Endothelial cell (in vitro differentiated cells): Measurements from ENCODE around the gene EPN1. TPM values are rescaled to one million over a fixed set of nuclear protein-coding genes. Genes with fewer than 3 reads are reported as not detected.

ENCODE experiments used
- DNase-seq: peaks from one replicate; pipeline ENCODE4 v3.0.0; 2021; ENCODE audit warnings: low spot score
- H3K27ac Mint-ChIP-seq: one replicate; pipeline ENCODE4 v1.8.0; 2021; ENCODE audit warnings: mixed read lengths, inconsistent platforms; ENCODE audit not compliant: unreplicated experiment
- H3K27me3 Mint-ChIP-seq: one replicate; pipeline ENCODE4 v1.8.0; 2021; ENCODE audit warnings: mild to moderate bottlenecking, moderate library complexity, mixed read lengths, inconsistent platforms; ENCODE audit not compliant: unreplicated experiment
- H3K36me3 Mint-ChIP-seq: one replicate; pipeline ENCODE4 v1.8.0; 2021; ENCODE audit warnings: mild to moderate bottlenecking, low read depth, mixed read lengths, inconsistent platforms; ENCODE audit not compliant: unreplicated experiment
- H3K4me1 Mint-ChIP-seq: one replicate; pipeline ENCODE4 v1.8.0; 2021; ENCODE audit warnings: mild to moderate bottlenecking, mixed read lengths, inconsistent platforms; ENCODE audit not compliant: unreplicated experiment
- H3K4me3 Mint-ChIP-seq: one replicate; pipeline ENCODE4 v1.8.0; 2021; ENCODE audit warnings: mild to moderate bottlenecking, mixed read lengths, inconsistent platforms; ENCODE audit not compliant: unreplicated experiment
- H3K9me3 Mint-ChIP-seq: one replicate; pipeline ENCODE4 v1.8.0; 2021; ENCODE audit warnings: mixed read lengths, inconsistent platforms; ENCODE audit not compliant: unreplicated experiment
- total RNA-seq: library from RNA; stranded (reverse); fragmentation: NEBNext Ultra II Directional; extraction: Animal tissue kit (Norgen Biotek cat#: 25700); gene quantifications from one replicate; pipeline ENCODE4 v1.2.1, GENCODE V29; 2021; ENCODE audit not compliant: unreplicated experiment
- TF ChIP-seq, protein P1 (sequence below): fragments of 200-600 bp; sonication (generic); IDR thresholded peaks from one replicate; pipeline ENCODE4 v1.5.0; 2021; ENCODE audit warnings: antibody characterized with exemption; ENCODE audit not compliant: unreplicated experiment

Gene EPN1
- total RNA-seq, 1 donor from 2014 or later, result 250 TPM

DNA sequence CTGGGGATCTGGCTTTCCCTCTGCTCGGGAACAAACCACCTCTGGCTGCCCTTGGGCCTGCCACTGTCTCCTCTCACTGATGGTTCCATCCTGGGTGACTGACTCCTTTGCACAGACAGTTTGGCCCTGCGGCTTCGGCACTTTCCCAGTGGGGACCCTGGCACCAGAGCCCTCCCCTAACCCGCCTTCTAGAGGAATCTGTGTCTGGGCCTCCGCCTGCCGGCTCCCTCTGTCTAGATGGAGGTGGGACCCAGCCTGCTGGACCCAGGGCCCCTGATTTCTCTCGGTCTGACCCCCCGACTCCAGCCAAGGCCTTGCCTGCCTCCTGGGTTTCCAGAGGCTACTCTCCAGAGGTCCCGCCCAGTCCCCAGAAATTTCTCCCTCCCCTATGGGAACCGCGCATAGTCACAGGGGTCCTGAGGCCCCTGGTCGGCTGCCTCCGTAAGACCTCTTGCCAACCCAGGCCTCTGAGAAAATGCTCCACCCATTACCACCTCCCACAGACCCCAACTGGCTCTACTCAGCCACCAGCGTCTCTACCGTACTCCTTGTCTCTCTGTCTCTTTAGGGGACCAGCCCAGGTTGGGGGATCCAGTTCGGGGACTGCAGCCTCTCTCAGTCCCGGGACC, 24.3 kb upstream of the EPN1 start:
- Mint-ChIP-seq H3K27me3 (peaks cover 36% of the 10 kb centered on the region), H3K36me3 (peaks cover 14% of the 10 kb centered on the region), H3K27ac (no peak overlapping the region), H3K9me3 (no peaks in the 10 kb centered on the region), H3K4me1 (peaks cover 21% of the 10 kb centered on the region), H3K4me3 (peak overlapping the region; percentile 51)
- no peak for DNase-seq
- TF ChIP-seq, protein P1, sequence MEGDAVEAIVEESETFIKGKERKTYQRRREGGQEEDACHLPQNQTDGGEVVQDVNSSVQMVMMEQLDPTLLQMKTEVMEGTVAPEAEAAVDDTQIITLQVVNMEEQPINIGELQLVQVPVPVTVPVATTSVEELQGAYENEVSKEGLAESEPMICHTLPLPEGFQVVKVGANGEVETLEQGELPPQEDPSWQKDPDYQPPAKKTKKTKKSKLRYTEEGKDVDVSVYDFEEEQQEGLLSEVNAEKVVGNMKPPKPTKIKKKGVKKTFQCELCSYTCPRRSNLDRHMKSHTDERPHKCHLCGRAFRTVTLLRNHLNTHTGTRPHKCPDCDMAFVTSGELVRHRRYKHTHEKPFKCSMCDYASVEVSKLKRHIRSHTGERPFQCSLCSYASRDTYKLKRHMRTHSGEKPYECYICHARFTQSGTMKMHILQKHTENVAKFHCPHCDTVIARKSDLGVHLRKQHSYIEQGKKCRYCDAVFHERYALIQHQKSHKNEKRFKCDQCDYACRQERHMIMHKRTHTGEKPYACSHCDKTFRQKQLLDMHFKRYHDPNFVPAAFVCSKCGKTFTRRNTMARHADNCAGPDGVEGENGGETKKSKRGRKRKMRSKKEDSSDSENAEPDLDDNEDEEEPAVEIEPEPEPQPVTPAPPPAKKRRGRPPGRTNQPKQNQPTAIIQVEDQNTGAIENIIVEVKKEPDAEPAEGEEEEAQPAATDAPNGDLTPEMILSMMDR, result no peak

DNA sequence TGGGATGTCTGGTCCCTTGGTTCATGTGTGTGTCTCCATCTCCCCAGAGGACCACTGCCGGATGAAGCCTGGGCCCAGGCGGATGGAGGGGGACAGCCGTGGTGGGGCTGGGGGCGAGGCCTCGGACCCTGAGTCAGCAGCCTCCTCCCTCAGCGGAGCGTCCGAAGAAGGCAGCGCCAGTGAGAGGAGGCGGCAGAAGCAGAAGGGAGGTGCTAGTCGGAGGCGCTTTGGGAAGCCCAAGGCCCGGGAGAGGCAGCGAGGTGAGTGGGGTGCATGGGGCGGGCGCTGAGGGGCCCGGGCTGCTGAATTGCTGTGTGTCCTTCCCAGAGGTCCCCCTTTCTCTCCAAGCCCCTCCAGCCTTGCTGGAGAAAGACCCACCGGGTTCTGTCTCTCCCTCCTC, 23.8 kb upstream of the EPN1 start:
- H3K36me3 Mint-ChIP-seq, result peaks cover 19% of the 10 kb centered on the region
- TF ChIP-seq, protein P1, result no peak
- no peak for DNase-seq
- no peaks in the 10 kb centered on the region for H3K9me3 Mint-ChIP-seq
- H3K27ac Mint-ChIP-seq, result no peak overlapping the region
- H3K4me1 Mint-ChIP-seq, result peaks cover 25% of the 10 kb centered on the region
- peak overlapping the region; percentile 51 for H3K4me3 Mint-ChIP-seq
- peaks cover 41% of the 10 kb centered on the region for H3K27me3 Mint-ChIP-seq

DNA sequence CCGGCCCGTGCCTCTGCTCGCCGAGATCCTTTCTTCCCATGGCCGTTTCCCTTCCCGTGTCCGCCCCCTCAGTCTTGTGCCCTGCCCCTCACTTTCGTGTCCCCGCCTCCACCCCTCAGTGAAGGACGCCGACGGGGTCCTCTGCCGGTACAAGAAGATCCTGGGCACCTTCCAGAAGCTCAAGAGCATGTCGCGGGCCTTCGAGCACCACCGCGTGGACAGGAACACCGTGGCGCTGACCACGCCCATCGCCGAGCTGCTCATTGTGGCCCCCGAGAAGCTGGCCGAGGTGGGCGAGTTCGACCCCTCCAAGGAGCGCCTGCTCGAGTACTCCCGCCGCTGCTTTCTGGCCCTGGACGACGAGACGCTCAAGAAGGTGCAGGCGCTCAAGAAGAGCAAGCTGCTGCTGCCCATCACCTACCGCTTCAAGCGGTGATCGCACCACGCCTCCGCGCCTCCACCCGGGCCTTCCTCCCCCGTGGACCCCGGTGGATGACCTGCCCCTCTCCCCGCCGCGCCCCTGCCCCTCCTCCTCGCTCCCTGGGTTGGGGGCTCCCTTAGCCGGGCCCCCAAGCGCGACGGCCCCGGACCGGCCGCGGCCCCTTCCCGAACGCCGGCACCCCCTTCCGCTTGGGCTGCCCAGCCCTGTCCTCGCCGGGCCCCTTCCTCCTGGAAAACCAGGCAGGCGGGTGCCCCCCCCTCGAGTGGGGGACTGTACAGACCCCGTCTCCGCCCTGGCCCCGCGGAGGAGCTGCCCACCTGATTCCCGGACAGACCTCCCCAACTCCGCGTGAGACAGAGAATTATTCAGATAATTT, 22.5 kb upstream of the EPN1 start:
- peaks cover 14% of the 10 kb centered on the region for H3K36me3 Mint-ChIP-seq
- peak; percentile 36 for DNase-seq
- no peaks in the 10 kb centered on the region for H3K9me3 Mint-ChIP-seq
- peaks cover 36% of the 10 kb centered on the region for H3K27me3 Mint-ChIP-seq
- H3K27ac Mint-ChIP-seq, result peak overlapping the region; percentile 77
- H3K4me1 Mint-ChIP-seq, result peaks cover 34% of the 10 kb centered on the region
- peak overlapping the region; percentile 81 for H3K4me3 Mint-ChIP-seq
- TF ChIP-seq, protein P1, result no peak

DNA sequence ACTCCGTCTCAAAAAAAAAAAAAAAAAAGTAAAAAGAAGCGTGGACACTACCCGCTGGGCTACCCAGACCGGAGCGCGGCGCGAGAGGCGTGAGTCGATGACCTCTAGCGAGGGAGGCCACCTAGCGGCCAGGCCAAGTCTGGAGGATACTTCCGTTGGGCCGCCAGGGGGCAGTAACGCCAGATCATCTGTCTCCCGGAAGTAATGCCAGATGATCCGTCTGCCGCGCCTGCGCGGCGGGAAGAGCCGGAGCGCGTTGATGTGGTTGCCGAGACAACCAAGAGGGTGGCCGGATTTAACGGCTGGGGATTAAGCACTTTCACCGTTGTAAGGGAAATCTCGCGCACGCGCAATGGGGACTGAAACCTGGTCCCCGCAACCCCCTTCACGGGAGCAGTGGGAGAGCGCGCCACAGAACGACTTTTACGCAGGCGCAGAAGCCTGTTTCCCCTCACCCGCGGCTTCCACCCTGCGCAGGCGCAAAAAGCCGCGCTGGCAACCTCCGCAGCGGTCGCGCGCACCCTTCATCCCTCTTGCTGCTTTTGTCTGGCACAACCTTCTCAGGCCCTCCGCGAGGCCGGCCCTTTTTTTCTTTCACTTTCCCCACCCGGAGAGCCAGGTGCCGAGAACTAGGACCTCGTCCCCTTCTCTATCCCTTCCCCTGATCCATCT, 21.2 kb upstream of the EPN1 start:
- Mint-ChIP-seq H3K9me3 (no peaks in the 10 kb centered on the region), H3K36me3 (peaks cover 19% of the 10 kb centered on the region), H3K27ac (peak overlapping the region; percentile 99), H3K27me3 (peaks cover 38% of the 10 kb centered on the region), H3K4me1 (peaks cover 45% of the 10 kb centered on the region), H3K4me3 (peak overlapping the region; percentile 96)
- DNase-seq, result peak; percentile 97
- TF ChIP-seq, protein P1, result peak; percentile 100
